Activated naive CD4-positive, alpha-beta T cell treated with anti-CD3 and anti-CD28 coated beads, Interleukin-2, amount 10 ng/mL, durations not matched to agents 7 days and 5 days (primary cell): Measurements from ENCODE around the gene HCST.
"Not testable (repeated sequence)": the region's sequence is repeated elsewhere in the genome, so short reads cannot be mapped to it uniquely, and the experiment has no call there.

ENCODE experiments used
- CTCF ChIA-PET: fragments of 350-600 bp; sonication (Branson Sonifier 250); formaldehyde crosslinking; loops from one replicate; lab custom pipeline; 2021; ENCODE audit warnings: antibody characterized with exemption; lab: Charles Lee
- DNase-seq: peaks from one replicate; pipeline ENCODE4 v3.0.0-alpha.2; 2020
- H3K27ac Mint-ChIP-seq: one replicate; pipeline ENCODE4 v1.8.0; 2021; ENCODE audit warnings: mild to moderate bottlenecking, moderate library complexity, mixed read lengths
- H3K27me3 Mint-ChIP-seq: one replicate; pipeline ENCODE4 v1.8.0; 2021; ENCODE audit warnings: mild to moderate bottlenecking, mixed read lengths
- H3K36me3 Mint-ChIP-seq: one replicate; pipeline ENCODE4 v1.8.0; 2021; ENCODE audit warnings: mixed read lengths
- H3K4me1 Mint-ChIP-seq: one replicate; pipeline ENCODE4 v1.8.0; 2021; ENCODE audit warnings: mixed read lengths
- H3K4me3 Mint-ChIP-seq: one replicate; pipeline ENCODE4 v1.8.0; 2021; ENCODE audit warnings: mild to moderate bottlenecking, moderate library complexity, mixed read lengths
- H3K9me3 Mint-ChIP-seq: one replicate; pipeline ENCODE4 v1.8.0; 2021; ENCODE audit warnings: mixed read lengths

Gene HCST

DNA sequence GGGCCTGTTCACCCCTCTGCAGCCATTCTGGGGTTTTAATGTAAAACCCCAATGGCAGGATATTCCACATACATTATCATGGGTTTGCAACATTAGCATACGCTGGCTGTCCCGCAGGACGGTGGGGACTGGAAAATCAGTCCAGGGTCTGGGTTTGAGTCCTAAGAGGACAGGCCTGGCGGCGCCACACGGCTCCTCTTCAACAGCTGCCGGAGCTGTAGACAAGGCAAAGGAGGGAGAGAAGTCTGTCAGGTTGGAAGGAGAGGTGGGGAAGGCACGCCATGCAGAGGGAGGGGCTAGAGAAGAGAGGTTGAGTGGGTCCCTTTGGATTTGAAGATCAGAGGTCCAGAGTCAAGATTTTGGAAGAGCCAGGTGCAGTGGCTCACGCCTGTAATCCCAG lies 13.9 kb upstream of the HCST start:
- H3K27me3 Mint-ChIP-seq = no peaks in the 10 kb centered on the region
- no peaks in the 10 kb centered on the region for H3K9me3 Mint-ChIP-seq
- H3K4me3 Mint-ChIP-seq = no peak overlapping the region
- CTCF ChIA-PET = interaction anchor here (1.2 kb wide), 1 partner anchor 43 kb away, joined by 4 read pairs; no protein-coding TSS in a partner anchor
- DNase-seq = no peak
- peaks cover 4% of the 10 kb centered on the region for H3K4me1 Mint-ChIP-seq
- peaks cover 55% of the 10 kb centered on the region for H3K36me3 Mint-ChIP-seq
- no peak overlapping the region for H3K27ac Mint-ChIP-seq

DNA sequence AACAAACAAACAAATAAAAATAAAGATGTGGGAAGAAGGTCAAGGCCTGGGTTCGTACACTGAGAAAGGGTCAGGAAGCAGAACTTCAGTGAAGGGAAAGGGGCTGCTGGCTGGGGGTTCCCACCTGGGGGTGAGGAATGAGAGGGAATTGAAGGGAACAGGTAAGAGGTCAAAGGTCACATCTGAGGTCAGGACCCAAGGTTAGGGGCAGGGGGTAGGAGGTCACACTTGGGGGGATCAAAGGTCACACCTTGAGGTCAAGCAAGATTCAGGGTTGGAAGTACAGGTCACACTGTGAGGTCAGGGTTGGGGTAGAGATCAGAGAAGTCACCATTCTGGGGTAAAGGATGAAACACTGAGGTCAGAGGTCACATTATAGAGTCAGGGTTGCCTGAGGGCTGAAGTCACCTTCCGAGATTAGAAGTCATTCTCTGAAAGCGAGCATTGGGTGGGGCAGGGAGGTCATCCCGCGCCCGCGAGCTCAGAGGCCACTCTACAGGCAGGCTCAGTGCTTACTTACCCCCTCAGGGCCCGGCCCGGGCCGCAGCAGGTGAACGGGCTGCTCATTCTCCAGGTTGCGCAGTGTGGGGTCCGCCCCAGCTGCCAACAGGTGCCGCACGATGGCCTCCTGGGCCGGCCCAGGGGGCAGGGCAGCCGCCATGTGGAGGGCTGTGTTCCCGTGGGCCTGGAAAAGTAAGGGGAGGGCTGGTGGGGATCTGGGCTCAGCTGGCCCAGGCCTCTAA lies 12.8 kb upstream of the HCST start:
- Mint-ChIP-seq H3K4me1 (peaks cover 4% of the 10 kb centered on the region), H3K27ac (no peak overlapping the region), H3K36me3 (peaks cover 61% of the 10 kb centered on the region), H3K9me3 (no peaks in the 10 kb centered on the region), H3K4me3 (no peak overlapping the region), H3K27me3 (no peaks in the 10 kb centered on the region)
- DNase-seq = no peak
- CTCF ChIA-PET = interaction anchor here (0.6 to 1.2 kb wide), 2 partner anchors 12 to 42 kb away, joined by 3 to 4 read pairs; no protein-coding TSS in a partner anchor

- CTCF ChIA-PET = no interaction called here
- Mint-ChIP-seq H3K4me1 (peaks cover 7% of the 10 kb centered on the region), H3K9me3 (no peaks in the 10 kb centered on the region), H3K27ac (no peak overlapping the region), H3K4me3 (no peak overlapping the region), H3K27me3 (no peaks in the 10 kb centered on the region), H3K36me3 (peaks cover 62% of the 10 kb centered on the region)
- no peak for DNase-seq
Measured at GRCh38 chr19:35890113-35890650, 12.1 kb upstream of the HCST start.

DNA sequence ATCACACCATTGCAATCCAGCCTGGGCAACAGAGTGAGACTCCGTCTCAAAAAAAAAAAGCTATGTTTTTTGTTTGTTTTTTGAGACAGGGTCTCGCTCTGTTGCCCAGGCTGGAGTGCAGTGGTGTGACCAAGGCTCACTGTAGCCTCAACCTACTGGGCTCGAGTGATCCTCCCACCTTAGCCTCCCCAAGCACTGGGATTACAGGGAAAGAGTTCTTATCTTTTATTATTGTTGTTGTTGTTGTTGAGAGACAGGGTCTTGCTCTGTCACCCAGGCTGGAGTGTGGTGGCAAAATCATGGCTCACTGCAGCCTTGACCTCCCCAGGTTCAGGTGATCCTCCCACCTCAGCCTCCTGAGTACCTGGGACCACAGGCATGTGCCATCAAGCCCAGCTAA lies 10.5 kb upstream of the HCST start:
- H3K27ac Mint-ChIP-seq, DNase-seq, H3K27me3 Mint-ChIP-seq, H3K4me3 Mint-ChIP-seq, H3K9me3 Mint-ChIP-seq: not testable (repeated sequence)
- CTCF ChIA-PET = interaction anchor here (0.6 kb wide), 1 partner anchor 30 kb away, joined by 3 read pairs; no protein-coding TSS in a partner anchor
- Mint-ChIP-seq H3K36me3 (peaks cover 59% of the 10 kb centered on the region), H3K4me1 (peaks cover 15% of the 10 kb centered on the region)

- no peak overlapping the region for H3K4me3 Mint-ChIP-seq
- H3K27ac Mint-ChIP-seq = no peak overlapping the region
- no peaks in the 10 kb centered on the region for H3K27me3 Mint-ChIP-seq
- H3K4me1 Mint-ChIP-seq = peaks cover 28% of the 10 kb centered on the region
- H3K9me3 Mint-ChIP-seq = no peaks in the 10 kb centered on the region
- peaks cover 53% of the 10 kb centered on the region for H3K36me3 Mint-ChIP-seq
- CTCF ChIA-PET = interaction anchor here (1.5 to 2.1 kb wide), 2 partner anchors 11 to 37 kb away, joined by 3 to 5 read pairs; no protein-coding TSS in a partner anchor
- no peak for DNase-seq
Measured at GRCh38 chr19:35894342-35894741, 8.0 kb upstream of the HCST start.

GRCh38 chr19:35895911-35896642 lies 6.3 kb upstream of the HCST start:
- no peak for DNase-seq
- H3K36me3 Mint-ChIP-seq = peaks cover 44% of the 10 kb centered on the region
- peak overlapping the region; percentile 24 for H3K27ac Mint-ChIP-seq
- no peaks in the 10 kb centered on the region for H3K9me3 Mint-ChIP-seq
- CTCF ChIA-PET = interaction anchor here (1.0 to 1.2 kb wide), 2 partner anchors 17 to 35 kb away, joined by 3 to 4 read pairs; no protein-coding TSS in a partner anchor
- peaks cover 34% of the 10 kb centered on the region for H3K4me1 Mint-ChIP-seq
- no peak overlapping the region for H3K4me3 Mint-ChIP-seq
- no peaks in the 10 kb centered on the region for H3K27me3 Mint-ChIP-seq

- Mint-ChIP-seq H3K36me3 (peaks cover 42% of the 10 kb centered on the region), H3K27me3 (no peaks in the 10 kb centered on the region), H3K27ac (peak overlapping the region; percentile 45), H3K4me3 (no peak overlapping the region), H3K4me1 (peaks cover 37% of the 10 kb centered on the region), H3K9me3 (no peaks in the 10 kb centered on the region)
- no peak for DNase-seq
- CTCF ChIA-PET = interaction anchor here (1.2 kb wide), 1 partner anchor 35 kb away, joined by 4 read pairs; no protein-coding TSS in a partner anchor
Measured at GRCh38 chr19:35896643-35897040, 5.7 kb upstream of the HCST start.

- Mint-ChIP-seq H3K9me3 (no peaks in the 10 kb centered on the region), H3K27me3 (no peaks in the 10 kb centered on the region), H3K36me3 (peaks cover 38% of the 10 kb centered on the region), H3K4me1 (peaks cover 46% of the 10 kb centered on the region), H3K27ac (peak overlapping the region; percentile 98), H3K4me3 (peak overlapping the region; percentile 84)
- no peak for DNase-seq
- CTCF ChIA-PET = no interaction called here
Measured at GRCh38 chr19:35897706-35898451, 4.5 kb upstream of the HCST start.

DNA sequence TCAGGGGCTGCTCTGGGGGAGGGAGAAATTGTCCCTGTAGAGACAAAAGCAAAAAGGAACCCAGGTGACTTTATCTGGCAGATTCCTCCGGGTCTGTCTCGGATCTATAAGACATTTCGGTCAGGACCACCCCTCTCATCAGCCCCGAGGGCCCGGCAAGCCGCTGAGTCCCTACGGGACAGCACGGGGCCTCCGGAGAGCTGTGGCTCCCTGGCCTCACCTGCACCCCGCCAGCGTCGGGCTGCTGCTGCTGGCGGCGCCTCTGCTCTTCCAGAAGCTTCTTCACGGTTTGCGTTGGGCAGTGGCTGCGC lies 3.9 kb upstream of the HCST start:
- peaks cover 48% of the 10 kb centered on the region for H3K4me1 Mint-ChIP-seq
- no peak for DNase-seq
- H3K9me3 Mint-ChIP-seq = no peaks in the 10 kb centered on the region
- no peaks in the 10 kb centered on the region for H3K27me3 Mint-ChIP-seq
- CTCF ChIA-PET = no interaction called here
- peak overlapping the region; percentile 84 for H3K4me3 Mint-ChIP-seq
- peak overlapping the region; percentile 98 for H3K27ac Mint-ChIP-seq
- peaks cover 38% of the 10 kb centered on the region for H3K36me3 Mint-ChIP-seq

DNA sequence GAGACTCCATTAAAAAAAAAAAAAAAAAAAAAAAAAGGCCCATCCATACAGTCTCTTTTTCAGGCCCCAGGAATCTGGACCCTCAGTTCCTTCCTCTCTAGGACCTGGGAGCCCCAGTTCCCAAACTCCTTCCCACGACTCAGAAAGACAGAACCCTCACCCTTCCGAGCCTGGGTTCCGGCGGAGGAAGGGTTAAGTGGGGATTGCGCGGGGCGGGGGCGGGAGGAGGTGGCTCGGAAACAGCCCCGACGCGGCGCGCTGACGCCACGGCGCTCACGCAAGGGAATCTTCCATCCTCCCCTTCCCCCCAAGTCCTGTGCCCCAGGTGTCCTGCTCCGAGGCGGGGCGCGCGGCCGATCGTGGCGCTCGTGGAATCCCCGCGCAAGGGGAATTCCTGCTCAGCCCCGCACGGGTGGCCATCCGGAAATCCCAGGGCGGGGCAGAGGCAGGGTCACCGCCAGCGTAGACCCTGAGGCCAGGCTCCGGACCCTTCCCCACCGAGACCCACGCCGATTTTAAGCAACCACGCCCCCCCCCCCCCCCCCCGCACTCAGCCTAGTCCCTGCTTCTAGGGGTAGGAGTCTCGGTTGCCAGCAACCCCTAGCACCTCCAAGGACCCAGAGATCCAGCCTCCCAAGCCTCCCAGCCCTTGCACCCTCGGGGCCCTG lies 2.6 kb upstream of the HCST start:
- Mint-ChIP-seq H3K4me3 (peak overlapping the region; percentile 84), H3K27ac (peak overlapping the region; percentile 98), H3K9me3 (no peaks in the 10 kb centered on the region), H3K36me3 (peaks cover 41% of the 10 kb centered on the region), H3K27me3 (no peaks in the 10 kb centered on the region), H3K4me1 (peaks cover 59% of the 10 kb centered on the region)
- peak; percentile 92 for DNase-seq
- CTCF ChIA-PET = no interaction called here

DNA sequence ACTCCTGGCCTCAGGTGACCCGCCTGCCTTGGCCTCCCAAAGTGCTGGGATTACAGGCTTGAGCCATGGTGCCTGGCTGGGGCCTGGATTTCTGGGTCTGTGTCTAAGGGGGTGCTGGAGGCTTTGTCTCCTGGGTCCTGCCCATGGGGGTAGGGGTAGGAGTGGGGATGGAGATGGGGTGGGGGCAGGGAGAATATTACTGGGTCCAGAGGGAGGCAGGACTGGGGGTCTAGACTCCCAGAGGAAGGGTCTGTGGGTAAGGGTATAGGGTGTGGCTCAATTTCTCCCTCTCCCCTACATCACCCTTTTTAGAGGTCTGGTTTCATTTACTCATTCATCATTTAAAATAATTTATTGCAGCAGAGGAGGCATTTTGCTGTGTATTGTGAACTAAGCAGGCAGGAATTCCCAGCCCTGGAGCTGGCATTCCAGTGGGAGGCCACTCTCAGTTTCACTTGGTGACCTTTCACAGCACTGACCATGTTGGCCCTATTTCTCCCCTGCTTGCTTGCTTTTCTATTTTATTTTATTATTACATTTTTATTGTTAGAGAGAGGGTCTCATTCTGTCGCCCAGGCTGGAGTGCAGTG lies 1.2 kb upstream of the HCST start:
- H3K36me3 Mint-ChIP-seq = peaks cover 36% of the 10 kb centered on the region
- H3K4me1 Mint-ChIP-seq = peaks cover 58% of the 10 kb centered on the region
- peak overlapping the region; percentile 84 for H3K4me3 Mint-ChIP-seq
- CTCF ChIA-PET = no interaction called here
- H3K27ac Mint-ChIP-seq = peak overlapping the region; percentile 98
- no peaks in the 10 kb centered on the region for H3K27me3 Mint-ChIP-seq
- no peaks in the 10 kb centered on the region for H3K9me3 Mint-ChIP-seq
- no peak for DNase-seq

GRCh38 chr19:35902870-35903475 lies 644 bp downstream of the HCST start:
- H3K4me1 Mint-ChIP-seq = peaks cover 49% of the 10 kb centered on the region
- peak overlapping the region; percentile 98 for H3K27ac Mint-ChIP-seq
- peaks cover 4% of the 10 kb centered on the region for H3K27me3 Mint-ChIP-seq
- CTCF ChIA-PET = no interaction called here
- peak overlapping the region; percentile 84 for H3K4me3 Mint-ChIP-seq
- peaks cover 28% of the 10 kb centered on the region for H3K36me3 Mint-ChIP-seq
- DNase-seq = no peak
- H3K9me3 Mint-ChIP-seq = no peaks in the 10 kb centered on the region
